OCI-M2 (cell line): Measurements from ENCODE around the gene CHRM5.
"Not testable (repeated sequence)": the region's sequence is repeated elsewhere in the genome, so short reads cannot be mapped to it uniquely, and the experiment has no call there.

Source experiments
- DNase-seq: peaks from one replicate; lab custom pipeline; 2025; ENCODE audit not compliant: unreplicated experiment; lab: John Stamatoyannopoulos, UW

CHRM5 gene

GRCh38 chr15:34038871-34039789, 70.8 kb downstream of the CHRM5 start, which contains the start of gene AVEN:
Gene AVEN, minus strand, starts transcription at chr15:34039204. Its CDS starts 158 bp downstream, at chr15:34039046.
- DNase-seq, result no peak

- no peak for DNase-seq
Measured at GRCh38 chr15:34039790-34040113, 71.5 kb downstream of the CHRM5 start.

- DNase-seq, result no peak
Measured at GRCh38 chr15:34043391-34043790, 75.1 kb downstream of the CHRM5 start.

- DNase-seq, result no peak
Measured at GRCh38 chr15:34043813-34044212, 75.5 kb downstream of the CHRM5 start.

GRCh38 chr15:34046471-34047145, 78.3 kb downstream of the CHRM5 start:
- no peak for DNase-seq

- no peak for DNase-seq
Measured at GRCh38 chr15:34047893-34048775, 79.8 kb downstream of the CHRM5 start.

GRCh38 chr15:34049112-34049511, 80.8 kb downstream of the CHRM5 start:
- no peak for DNase-seq

- DNase-seq, result not testable (repeated sequence)
Measured at GRCh38 chr15:34050385-34050784, 82.1 kb downstream of the CHRM5 start.

GRCh38 chr15:34054081-34054707, 85.9 kb downstream of the CHRM5 start:
- no peak for DNase-seq

- no peak for DNase-seq
Measured at GRCh38 chr15:34055868-34056595, 87.7 kb downstream of the CHRM5 start.

GRCh38 chr15:34056911-34057310, 88.6 kb downstream of the CHRM5 start:
- no peak for DNase-seq

- no peak for DNase-seq
Measured at GRCh38 chr15:34059476-34059875, 91.2 kb downstream of the CHRM5 start.

- DNase-seq, result no peak
Measured at GRCh38 chr15:34059946-34060345, 91.6 kb downstream of the CHRM5 start.

GRCh38 chr15:34064438-34064837, 96.1 kb downstream of the CHRM5 start:
- no peak for DNase-seq

- DNase-seq, result no peak
Measured at GRCh38 chr15:34065261-34065660, 97.0 kb downstream of the CHRM5 start.

GRCh38 chr15:34065941-34066340, 97.6 kb downstream of the CHRM5 start:
- no peak for DNase-seq

GRCh38 chr15:34070003-34070402, 101.7 kb downstream of the CHRM5 start:
- no peak for DNase-seq

GRCh38 chr15:34076785-34077184, 108.5 kb downstream of the CHRM5 start:
- no peak for DNase-seq

GRCh38 chr15:34078900-34079299, 110.6 kb downstream of the CHRM5 start:
- no peak for DNase-seq

- no peak for DNase-seq
Measured at GRCh38 chr15:34079904-34080303, 111.6 kb downstream of the CHRM5 start.
